HG03066 (cell line): Measurements from ENCODE around the gene USPL1.

ENCODE experiments used
- ATAC-seq: cut with Tn5 transposase; IDR thresholded peaks from one replicate; pipeline ENCODE4 v1.9.1; 2021; ENCODE audit warnings: low read depth; ENCODE audit not compliant: unreplicated experiment

USPL1 gene

DNA sequence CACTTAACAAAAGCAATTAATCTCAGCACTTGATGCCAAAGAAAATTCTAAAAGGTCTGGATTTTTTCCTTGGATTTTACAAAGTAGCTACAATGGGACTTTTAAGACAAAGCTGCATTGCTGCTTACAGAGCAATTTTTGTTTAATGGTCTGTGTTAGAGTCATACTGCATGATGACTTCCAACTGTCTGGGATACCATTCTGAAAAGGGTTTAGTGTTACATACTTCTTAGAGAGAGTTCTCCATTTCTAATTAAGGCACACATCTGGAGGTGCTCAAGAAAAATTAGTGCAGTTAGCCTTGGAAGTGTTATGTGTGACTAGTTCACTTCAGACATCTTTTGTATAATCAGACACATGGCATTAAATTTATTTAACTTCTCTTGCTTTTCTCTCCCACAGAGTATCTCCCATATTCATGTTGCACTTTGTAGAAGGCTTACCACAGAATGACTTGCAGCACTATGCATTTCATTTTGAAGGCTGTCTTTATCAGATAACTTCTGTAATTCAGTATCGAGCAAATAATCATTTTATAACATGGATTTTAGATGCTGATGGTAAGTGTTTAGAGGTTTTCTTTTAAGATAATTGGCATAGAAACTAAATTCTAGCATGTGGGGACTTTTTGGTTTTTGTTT, 35.1 kb downstream of the USPL1 start:
- no peak for ATAC-seq

DNA sequence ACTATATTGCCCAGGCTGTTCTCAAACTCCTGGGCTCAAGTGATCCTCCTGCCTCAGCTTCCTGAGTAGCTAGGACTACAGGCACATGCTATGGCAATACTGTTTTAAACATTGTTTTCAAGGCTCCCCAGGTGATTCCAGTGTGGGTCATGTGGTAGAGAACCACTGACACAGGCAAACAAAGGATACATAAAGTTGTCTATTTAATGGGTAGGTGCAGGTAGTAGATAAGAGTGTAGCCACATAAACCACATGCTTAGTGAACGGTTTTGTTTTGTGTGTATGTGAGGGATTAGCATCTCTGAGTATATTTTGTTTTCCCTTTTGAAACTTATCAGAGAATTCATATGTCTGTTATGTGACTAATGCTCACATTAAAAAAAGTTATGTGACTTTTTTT, 36.7 kb downstream of the USPL1 start:
- ATAC-seq: no peak

DNA sequence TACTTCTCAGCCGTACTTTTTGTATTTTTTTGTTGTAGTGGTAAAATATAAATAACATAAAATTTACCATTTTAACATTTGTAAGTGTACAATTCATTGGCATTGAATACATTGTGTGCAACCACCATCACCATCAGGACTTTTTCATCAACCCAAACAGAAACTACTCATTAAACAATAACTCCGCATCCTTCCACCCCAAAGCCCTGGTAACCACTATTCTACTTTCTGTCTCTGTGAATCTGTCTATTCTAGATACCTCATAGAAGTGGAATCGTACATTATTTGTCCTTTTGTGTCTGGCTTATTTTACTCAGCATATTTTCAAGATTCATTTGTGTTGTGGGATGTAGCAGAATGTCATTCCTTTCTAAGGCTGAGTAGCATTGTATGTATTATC, 38.5 kb downstream of the USPL1 start:
- no peak for ATAC-seq

DNA sequence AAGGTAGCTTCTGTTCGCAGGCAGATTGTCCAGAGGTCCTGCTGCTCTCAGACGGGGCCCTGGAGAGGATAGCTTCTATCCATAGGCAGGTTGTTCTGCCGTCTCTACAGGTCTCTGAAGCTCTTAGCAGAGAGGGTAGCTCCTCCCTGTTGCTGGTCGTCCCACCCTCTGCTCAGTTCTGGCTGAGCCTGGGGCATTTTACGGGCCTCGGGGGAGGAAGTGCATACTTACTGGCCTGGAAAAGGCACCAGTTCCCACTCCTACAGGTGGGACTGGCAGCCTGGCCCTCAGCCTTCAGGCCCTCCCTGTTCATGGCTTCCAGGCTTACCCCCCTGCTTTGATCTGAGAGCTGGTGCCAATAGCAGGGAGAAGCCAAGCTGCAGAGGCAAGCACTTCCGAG, 42.3 kb downstream of the USPL1 start:
- no peak for ATAC-seq

DNA sequence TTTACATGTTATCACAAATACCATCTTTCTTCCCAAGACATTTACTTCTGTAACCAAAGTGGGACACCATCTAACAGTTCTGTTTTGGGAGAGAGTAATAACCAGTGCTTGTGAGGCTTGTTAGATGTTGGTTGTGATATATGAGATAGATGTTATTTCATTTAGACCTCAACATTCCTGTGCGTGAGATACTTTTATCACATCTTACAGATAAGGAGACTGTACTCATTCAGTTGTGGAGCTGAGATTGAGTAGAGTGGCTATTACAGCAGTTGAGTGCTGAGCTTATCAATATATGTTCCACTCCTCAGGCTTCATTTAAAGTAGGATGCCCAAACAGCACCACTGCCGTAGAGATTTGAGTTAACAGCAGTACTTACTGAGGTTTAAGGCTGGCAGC, 43.1 kb downstream of the USPL1 start:
- no peak for ATAC-seq

DNA sequence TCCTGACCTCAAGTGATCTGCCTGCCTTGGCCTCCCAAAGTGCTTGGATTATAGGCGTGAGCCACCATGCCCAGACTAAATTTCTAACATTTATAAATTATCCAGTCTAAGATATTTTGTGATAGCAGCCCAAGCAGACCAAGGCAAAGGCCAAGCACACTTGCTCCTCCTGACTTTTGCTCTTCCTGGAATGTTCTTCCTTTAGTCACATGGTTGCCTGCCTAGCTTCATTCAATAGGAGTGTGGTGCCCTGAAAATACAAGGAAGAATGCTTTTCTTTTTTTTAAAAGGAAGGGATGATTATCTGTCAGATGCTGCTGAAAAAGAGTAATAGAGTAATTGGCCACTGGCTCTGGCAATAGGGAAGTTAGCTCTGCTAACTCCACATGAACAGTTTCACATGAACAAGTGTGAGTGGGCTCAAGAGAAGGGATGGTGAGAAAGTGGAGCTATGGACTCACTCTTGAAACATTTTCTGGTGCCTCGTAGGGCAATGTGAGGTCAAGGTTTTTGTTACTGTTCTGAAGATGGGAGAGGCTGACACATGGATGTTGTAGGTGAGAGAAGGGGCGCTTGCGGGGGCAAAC, 47.1 kb downstream of the USPL1 start:
- no peak for ATAC-seq

DNA sequence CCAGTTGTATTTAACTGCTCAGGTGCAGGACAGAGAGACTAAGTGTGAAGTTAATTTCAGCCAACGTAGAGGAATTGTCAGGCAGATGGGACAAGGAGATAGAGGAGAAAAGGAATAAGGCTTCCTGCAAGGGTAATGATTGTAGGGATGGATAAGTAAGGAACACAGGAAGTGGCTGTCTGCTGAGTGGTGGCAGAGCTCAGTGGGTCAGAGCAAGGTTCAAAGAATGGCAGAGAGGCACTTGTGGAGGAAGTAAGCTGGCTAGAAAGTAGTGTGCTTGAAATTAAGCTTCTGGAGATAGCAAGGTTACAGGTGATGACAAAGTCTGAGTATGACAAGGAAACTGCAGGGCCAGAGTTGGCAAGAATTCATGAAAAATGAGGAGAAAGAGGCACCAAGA, 47.9 kb downstream of the USPL1 start:
- ATAC-seq: no peak

DNA sequence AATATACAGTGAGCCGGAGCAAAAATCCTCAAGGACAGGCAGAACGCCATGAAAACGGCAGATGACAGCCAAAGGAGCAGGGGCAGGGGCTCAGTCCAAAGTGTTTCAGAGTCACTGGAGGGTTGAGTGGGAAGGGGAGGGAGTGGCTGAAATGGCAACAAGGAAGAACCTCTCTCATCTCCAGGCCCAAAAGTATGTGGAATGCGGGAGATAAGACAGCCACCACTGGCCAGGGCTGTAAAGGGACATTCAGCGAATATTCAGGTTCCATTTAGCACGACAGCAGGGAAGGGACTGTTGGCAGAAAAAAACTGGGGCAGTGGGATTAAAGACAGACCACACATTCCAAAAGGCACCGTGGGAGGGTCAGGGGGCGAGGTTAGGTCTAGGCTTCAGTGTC, 48.4 kb downstream of the USPL1 start:
- ATAC-seq: no peak

DNA sequence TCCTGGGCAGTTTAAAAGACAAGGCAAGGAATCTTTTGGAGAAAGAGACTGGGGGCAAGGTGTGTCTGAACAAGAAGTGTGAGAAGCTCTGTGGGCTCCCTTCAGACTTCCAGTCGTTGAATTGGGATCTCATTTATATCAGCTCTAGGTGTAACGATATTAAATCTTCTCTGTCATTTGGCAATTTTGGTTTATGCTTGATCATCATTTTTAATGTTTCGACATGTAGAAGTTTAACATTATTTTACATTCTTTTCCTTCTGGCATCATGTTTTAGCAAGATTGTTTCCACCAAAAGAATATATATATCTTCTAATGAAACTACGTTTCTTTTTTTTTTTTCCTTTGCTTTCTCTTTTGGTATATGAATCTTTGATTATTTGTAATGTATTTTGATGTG, 49.3 kb downstream of the USPL1 start:
- ATAC-seq: no peak

DNA sequence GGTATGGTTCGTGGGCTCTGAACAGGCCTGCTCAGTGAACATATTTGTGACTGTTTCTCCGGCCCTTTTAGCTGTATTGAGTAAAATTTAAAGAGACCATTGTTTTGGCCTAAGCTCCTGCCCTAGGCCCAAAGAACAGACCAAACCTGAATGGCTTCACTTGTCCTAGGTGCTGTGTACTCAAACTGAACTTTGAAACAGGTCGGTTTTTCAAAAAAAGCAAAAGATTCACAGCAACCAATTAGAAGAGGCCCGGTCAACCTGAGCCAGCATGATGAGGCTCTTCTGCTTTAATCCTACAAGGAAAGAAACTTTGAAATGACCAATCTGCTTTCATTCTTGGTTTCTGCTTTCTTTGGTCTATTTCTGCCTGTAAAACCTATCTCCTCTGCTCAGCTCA, 50.6 kb downstream of the USPL1 start:
- no peak for ATAC-seq

DNA sequence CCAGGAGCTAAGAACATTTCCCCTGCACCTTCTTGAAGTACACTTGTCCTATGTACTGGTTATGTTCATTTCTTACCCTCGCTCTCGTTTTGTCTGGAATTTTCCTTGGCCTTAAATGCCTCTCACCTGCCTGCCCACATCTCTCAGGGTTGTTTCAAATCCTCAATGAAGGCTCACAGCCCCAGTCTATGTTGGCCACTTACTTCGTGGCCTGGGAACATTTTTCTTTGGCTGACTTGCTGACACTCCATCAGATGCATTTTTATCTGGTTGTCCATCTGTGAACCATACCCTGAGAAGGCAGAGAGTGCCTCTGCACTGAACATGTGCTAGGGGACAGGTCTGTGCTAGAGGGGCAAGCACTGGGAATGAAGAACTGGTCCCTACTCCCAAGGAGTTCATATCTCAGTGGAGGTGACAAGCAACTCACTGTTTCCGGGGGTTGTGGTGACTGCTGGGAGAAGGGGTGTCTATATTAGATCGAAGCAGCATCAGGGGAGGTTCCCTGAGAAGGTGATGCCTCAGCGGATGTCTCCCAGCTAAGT, 53.6 kb downstream of the USPL1 start:
- no peak for ATAC-seq

DNA sequence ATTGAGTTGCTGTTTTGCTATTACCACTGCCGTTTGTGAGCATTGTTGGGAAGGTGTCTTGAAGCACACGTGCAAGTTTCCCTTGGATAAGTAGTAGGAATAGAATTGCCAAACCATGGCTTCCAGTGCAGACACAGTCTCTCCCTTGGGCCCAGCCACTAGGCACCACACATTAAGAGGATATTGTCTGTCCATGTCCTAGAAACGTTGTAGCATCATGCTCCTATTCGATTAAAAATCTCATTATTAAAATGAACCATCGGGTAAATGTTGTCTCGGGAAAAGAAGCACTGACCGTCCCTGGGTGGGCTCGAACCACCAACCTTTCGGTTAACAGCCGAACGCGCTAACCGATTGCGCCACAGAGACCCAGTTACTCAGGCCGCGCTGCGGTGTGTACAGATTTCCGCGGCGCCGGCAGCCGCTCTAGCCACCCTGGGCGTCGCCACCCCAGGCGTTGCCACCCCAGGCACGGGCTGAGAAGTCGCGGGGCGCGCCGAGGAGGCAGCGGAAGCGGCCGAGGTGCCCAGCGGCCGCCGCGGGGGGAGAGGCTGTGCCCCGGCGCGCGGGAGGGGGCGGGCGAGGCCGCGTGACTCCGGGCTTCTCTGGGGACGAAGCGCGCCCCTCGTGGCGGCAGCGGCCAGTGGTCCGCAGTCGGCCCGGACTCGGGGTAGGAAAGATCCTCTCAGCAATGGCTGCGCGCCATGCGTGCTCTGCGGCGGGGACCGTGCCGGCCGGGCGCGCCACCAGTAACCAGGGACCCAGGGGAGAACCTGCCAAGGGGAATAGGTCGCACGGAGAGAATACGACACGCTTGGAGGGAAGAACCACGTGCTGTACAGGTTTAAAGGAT, 56.2 kb downstream of the USPL1 start:
- ATAC-seq: peak; percentile 76

DNA sequence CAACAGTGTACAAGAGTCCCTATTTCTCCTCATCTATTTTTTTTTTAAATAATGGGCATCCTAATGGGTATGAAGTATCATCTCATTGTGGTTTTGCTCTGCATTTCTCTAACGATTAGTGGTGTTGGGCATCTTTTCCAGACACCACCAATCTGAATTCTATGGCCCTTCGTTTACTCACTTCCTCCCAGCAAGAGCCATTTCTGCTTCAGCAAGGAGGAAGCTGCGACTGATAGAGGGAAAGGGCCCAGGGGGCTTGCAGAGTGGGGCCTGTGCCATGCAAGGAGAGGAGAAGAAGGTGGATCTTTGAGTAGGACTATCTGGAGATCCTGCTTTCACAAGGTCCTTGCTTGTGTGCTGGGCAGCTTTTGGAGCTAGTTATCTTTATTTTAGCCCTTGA, 58.0 kb downstream of the USPL1 start:
- ATAC-seq: no peak

DNA sequence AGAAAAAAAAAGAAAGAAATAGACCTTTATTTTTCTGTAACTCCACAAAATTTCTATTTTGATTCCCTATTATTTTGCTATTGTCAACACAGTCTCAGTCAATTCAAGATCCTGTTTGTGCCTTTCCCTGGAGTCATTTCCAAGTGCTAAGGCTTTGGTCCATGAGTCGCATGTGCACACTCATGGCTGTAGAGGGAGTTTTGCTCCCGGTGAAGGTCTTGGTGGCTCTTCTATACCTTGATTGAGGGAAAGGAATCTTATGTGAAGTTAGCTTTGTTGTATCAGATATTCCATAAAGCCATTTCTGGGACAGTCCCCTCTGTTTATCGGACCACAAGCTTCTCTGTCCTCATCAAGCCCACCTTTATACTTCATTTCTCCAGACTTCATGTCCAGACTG, 59.0 kb downstream of the USPL1 start:
- no peak for ATAC-seq

DNA sequence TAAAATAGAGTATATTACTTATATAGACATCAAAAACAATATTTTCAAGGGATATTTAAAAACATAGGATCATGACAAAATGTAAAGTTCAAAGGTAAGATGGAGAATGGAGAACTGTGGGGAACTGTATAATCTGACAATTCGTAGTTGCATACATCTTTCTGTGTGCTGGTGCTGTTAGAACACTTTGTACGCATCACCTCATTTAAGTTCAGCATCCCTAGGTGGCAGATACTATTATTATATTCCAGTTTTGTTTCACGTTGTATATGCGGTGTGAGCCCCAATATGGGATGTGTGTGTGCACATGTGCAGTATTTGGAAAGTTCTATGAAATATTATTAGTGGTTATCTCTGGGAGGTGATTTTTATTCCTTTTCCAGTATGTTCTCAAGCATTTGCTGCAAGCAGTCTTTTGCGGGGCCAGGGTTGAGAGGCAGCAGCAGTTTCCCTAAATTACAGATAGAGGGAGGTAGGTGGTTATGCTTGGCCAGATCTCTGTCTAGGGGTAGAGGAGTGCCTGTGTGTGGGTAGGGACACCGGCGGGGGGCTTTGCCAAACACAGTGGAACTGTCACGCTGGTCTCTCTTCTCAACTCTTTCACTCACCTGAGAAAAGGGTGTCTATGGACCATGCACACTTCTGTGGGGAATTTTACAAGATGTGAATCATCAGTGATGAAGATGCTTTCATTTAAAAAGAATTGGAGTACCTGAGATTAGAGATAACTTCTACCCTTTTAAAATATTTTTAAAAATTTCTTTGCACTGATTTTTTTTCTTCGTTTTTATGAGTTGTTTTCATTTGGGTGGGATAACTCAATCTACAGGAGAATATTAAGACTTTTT, 62.0 kb downstream of the USPL1 start:
- ATAC-seq: peak; percentile 56

DNA sequence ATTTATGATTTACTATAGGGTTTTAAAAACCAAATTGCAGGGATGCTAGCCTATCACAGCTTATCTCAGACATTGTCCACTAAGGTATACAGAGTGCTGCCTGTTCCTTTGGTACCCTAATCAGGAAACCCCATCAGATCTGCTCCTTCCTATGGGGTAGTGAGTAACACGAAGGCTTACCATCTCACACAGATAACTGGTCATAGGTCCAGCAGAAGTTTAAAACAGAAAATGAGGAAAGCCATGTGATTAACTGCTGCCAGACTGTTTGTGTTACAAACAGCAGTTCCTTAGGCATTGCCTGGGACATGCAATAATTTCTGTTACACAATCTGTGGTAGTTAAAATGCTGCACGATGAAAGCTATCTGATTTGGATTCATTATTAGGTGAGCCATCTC, 64.1 kb downstream of the USPL1 start:
- no peak for ATAC-seq

DNA sequence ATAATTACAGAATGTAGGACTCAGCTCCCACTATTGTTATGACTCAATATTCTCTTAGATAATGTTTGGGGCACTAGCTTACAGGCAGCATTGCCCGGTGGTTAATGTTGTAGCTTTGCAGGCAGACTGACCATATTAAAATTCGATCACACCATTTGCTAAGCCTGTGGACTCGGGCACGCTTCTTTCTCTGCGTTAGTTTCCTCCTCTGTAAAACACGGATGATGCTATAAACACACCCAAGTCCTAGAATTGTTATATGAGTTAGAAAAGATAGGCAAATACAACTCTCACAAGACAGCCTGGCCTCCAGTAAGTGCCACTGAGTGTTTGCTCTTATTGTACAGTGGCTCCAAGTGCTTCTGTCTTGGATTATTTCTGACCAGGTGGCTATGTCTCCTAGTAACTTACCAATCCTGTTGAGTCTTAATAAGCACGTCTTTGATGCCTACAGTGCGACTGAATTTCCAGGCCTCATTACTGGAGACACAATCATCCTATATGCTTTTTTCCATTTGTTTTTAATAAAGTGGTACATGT, 67.7 kb downstream of the USPL1 start:
- ATAC-seq: no peak

DNA sequence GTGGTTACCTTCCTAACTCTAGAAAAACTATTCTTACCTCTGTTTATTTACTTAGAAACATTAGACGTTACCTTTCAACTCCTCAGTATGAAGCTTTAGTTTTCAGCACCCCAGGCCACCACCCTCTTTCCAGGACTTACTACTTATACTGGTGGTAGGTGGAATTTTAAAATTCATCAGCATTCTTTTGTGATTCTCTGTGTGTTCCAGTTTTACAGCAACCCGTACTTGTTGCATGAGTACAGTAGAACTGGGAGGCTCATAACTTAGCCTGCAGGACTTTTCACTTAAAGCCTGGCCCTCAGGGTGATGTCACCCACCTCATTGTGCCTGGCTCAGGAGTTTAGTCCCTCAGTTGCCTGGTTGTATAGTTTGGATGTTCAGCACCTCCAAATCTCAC, 68.3 kb downstream of the USPL1 start:
- ATAC-seq: no peak

DNA sequence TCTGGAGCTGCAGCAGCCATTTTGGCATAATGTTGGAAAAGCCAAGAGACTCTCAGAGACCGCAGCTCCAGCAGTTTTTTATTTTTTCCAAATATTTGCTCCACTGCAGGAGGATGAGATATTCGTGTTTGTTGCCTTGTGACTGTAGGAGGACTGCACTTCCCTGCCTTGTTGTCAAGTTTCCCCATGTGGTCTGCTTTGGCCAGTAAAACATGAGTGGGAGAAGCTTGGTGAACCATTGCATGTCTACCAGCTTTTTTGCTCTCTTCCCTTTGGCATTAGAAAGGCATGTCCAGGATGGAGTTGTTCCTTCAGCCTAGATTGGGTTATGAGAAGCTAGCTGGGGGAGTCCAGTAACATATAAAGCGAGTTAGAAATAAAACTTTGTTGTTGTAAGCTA, 69.9 kb downstream of the USPL1 start:
- ATAC-seq: no peak

DNA sequence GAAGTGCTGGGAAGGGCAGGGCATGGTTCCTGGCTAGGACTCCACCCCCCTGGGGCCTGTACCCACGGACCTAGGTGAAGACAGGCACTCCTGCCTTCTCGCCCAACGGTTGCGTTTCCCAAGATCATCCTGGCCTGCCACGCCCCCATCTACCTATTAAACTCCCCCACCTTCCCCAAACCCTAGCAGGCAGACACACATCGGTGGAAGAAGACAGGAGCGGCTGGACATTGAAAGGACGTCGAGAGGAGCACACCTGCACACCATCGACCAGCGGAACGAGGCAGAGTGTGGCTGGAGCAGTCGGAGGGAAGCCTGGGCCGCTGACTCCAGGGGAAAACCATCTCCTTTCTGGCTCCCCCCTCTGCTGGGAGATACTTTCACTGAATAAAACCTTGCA, 72.0 kb downstream of the USPL1 start:
- ATAC-seq: no peak
